Psoas muscle (tissue), 8 donors: ENCODE data around the gene ZNF518A. TPM values are rescaled to one million over a fixed set of nuclear protein-coding genes. Genes with fewer than 3 reads are reported as not detected.
"Not testable (repeated sequence)": the region's sequence is repeated elsewhere in the genome, so short reads cannot be mapped to it uniquely, and the experiment has no call there.

Experiments
- ATAC-seq, 4 donors: fragments of 200-7000 bp; cut with Tn5 transposase; one replicate each; pipeline ENCODE4 v1.9.1; 2020; ENCODE audit warnings: moderate library complexity in 3 of 4, mild to moderate bottlenecking in 2 of 4
- DNase-seq, 2 donors: peaks; one replicate each; pipeline ENCODE4 v3.0.0-alpha.2; 2020
- H3K27ac ChIP-seq: fragments of 200-600 bp; one replicate; pipeline ENCODE4 v1.8.0; 2022
- H3K27me3 ChIP-seq, 3 donors: fragments of 200-600 bp in 1 of 3; one replicate each; pipeline versions ENCODE4 v1.6.1 to v1.8.0; 2013 to 2022; ENCODE audit warnings: low read length in 2 of 3, mild to moderate bottlenecking in 2 of 3, moderate library complexity in 1 of 3; ENCODE audit not compliant: insufficient read depth in 3 of 3
- H3K36me3 ChIP-seq, 2 donors: fragments of 200-600 bp in 1 of 2; one replicate each; pipeline versions ENCODE4 v1.6.1 to v1.8.0; 2013 to 2022; ENCODE audit warnings: low read depth in 1 of 2, mild to moderate bottlenecking in 1 of 2, moderate library complexity in 1 of 2; ENCODE audit not compliant: insufficient read depth in 1 of 2
- H3K4me1 ChIP-seq: fragments of 200-600 bp; one replicate; pipeline ENCODE4 v1.8.0; 2022
- H3K4me3 ChIP-seq: fragments of 200-600 bp; one replicate; pipeline ENCODE4 v1.8.0; 2022; ENCODE audit warnings: mild to moderate bottlenecking
- H3K9me3 ChIP-seq: fragments of 200-600 bp; one replicate; pipeline ENCODE4 v1.8.0; 2022
- CTCF ChIP-seq: fragments of 200-600 bp; IDR thresholded peaks from one replicate; pipeline ENCODE4 v1.8.0; 2022; ENCODE audit warnings: antibody characterized with exemption
- WGBS, 3 donors: extraction: QIAGEN DNeasy Blood & Tissue Kit; methylation state at CpG; one replicate each; pipeline versions ENCODE4 v1.1.6 to v1.1.7; 2013; 5-methylcytosine and 5-hydroxymethylcytosine counted together
- intact Hi-C, 2 donors: fragments of 100-400 bp; cut with DNase I; formaldehyde crosslinking; loops; one replicate each; pipeline versions ENCODE4 v1.11.0 to v1.14.2; 2022
- polyA plus RNA-seq, 3 donors: library from polyadenylated mRNA; stranded (reverse); fragments of 200-250 nt; gene quantifications; one replicate each; pipeline ENCODE4 v1.2.3, GENCODE V29; 2013
- total RNA-seq, 4 donors: library from RNA; stranded (reverse); fragmentation: NEBNext Ultra II Directional in 2 of 4; extraction: Animal tissue kit (Norgen Biotek cat#: 25700) in 2 of 4; gene quantifications; one replicate each; pipeline versions ENCODE4 v1.2.1 to v1.2.4, GENCODE V29; 2021 to 2023
- donor health status: healthy with polysubstance abuse.
- donor health status: DM: no; HTN: no; CAD: no; lungs with moderate emphysema.
- donor health status: Bipolar disorder and iron deficiency.
- donor health status: healthy.
- donor health status: DM: yes; HTN: yes; CAD: no.
- donor health status: DM: no; HTN: no; CAD: no.
- donor health status: DM: no; HTN: no; CAD: no.
- donor health status: DM: yes; HTN: yes; CAD: no.

ZNF518A gene
- total and polyA plus RNA-seq, 7 donors = 1.9 to 10.2 (median 7.4) TPM

GRCh38 chr10:96188916-96189315 lies 58.8 kb downstream of the ZNF518A start:
- ATAC-seq (no peak), DNase-seq (no peak)
- intact Hi-C loops = no loop called here
- TF ChIP-seq CTCF = no peak
- H3K27ac ChIP-seq = no peak overlapping the region
- H3K9me3 ChIP-seq = no peaks in the 10 kb centered on the region
- H3K36me3 ChIP-seq = no peaks in the 10 kb centered on the region
- peaks cover 0 to 2% (median 0%) of the 10 kb centered on the region in 3 donors for H3K27me3 ChIP-seq
- H3K4me3 ChIP-seq = no peak overlapping the region
- no peaks in the 10 kb centered on the region for H3K4me1 ChIP-seq
- 78 to 84% (median 80%) methylated on average over 1 of the region's 1 CpG for WGBS, 3 donors

- H3K36me3 ChIP-seq, H3K27ac ChIP-seq, DNase-seq, ATAC-seq, H3K27me3 ChIP-seq, H3K4me3 ChIP-seq, H3K4me1 ChIP-seq, H3K9me3 ChIP-seq, intact Hi-C loops: not testable (repeated sequence)
- 64 to 78% (median 65%) methylated on average over 1 of the region's 1 CpG for WGBS, 3 donors
These were observed 59.4 kb downstream of the ZNF518A start for GRCh38 chr10:96189505-96189904.

GRCh38 chr10:96201525-96201924 lies 71.4 kb downstream of the ZNF518A start:
- 35 to 89% (median 40%) methylated on average over 1 of the region's 1 CpG for WGBS, 3 donors
- H3K27me3 ChIP-seq = no peaks in the 10 kb centered on the region
- peaks cover 0 to 7% of the 10 kb centered on the region in 2 donors for H3K36me3 ChIP-seq
- H3K9me3 ChIP-seq = no peaks in the 10 kb centered on the region
- DNase-seq = no peak
- intact Hi-C loops = no loop called here
- H3K4me1 ChIP-seq = no peaks in the 10 kb centered on the region
- TF ChIP-seq CTCF = no peak
- H3K4me3 ChIP-seq = no peak overlapping the region
- no peak for ATAC-seq
- no peak overlapping the region for H3K27ac ChIP-seq

- no peak for ATAC-seq
These were observed 75.5 kb downstream of the ZNF518A start for GRCh38 chr10:96205580-96205979.

GRCh38 chr10:96208271-96208670 lies 78.2 kb downstream of the ZNF518A start:
- H3K27ac ChIP-seq = no peak overlapping the region
- peaks cover 0 to 7% of the 10 kb centered on the region in 2 donors for H3K36me3 ChIP-seq
- intact Hi-C loops = no loop called here
- no peak for TF ChIP-seq CTCF
- H3K4me1 ChIP-seq = no peaks in the 10 kb centered on the region
- 79 to 83% (median 79%) methylated on average over 2 of the region's 2 CpGs for WGBS, 3 donors
- H3K4me3 ChIP-seq = no peak overlapping the region
- DNase-seq (no peak), ATAC-seq (no peak)
- no peaks in the 10 kb centered on the region for H3K9me3 ChIP-seq
- H3K27me3 ChIP-seq = no peaks in the 10 kb centered on the region

More at GRCh38 chr10:96205580-96205979, 75.5 kb downstream of the ZNF518A start:
- Histone ChIP-seq H3K9me3 (no peaks in the 10 kb centered on the region), H3K4me1 (no peaks in the 10 kb centered on the region), H3K27ac (no peak overlapping the region), H3K27me3 (no peaks in the 10 kb centered on the region), H3K4me3 (no peak overlapping the region), H3K36me3 (peaks cover 0 to 7% of the 10 kb centered on the region in 2 donors)
- TF ChIP-seq CTCF = no peak
- WGBS, 3 donors = 89 to 97% (median 92%) methylated on average over 1 of the region's 1 CpG
- intact Hi-C loops = no loop called here
- DNase-seq = no peak
